ENCODE data around the gene NOL9.
"Not testable (repeated sequence)": the region's sequence is repeated elsewhere in the genome, so short reads cannot be mapped to it uniquely, and the experiment has no call there.

Gene NOL9

GRCh38 chr1:6498576-6499111, 55.7 kb downstream of the NOL9 start:
- no peak for DNase-seq (ENCODE audit: insufficient read length)
- no peak for FAIRE-seq
- TF ChIP-seq POLR2AphosphoS5 (IDR thresholded peaks at IDR 0.05; ENCODE audit: low read depth, low read length) = no peak
- TF ChIP-seq TAF1 (IDR thresholded peaks at IDR 0.05; ENCODE audit: borderline replicate concordance, low read depth, low read length) = no peak
- TF ChIP-seq POLR2A (IDR thresholded peaks at IDR 0.05; ENCODE audit: low read depth, low read length) = no peak

GRCh38 chr1:6497867-6498575, 56.3 kb downstream of the NOL9 start:
- DNase-seq (ENCODE audit: insufficient read length) (no peak), FAIRE-seq (no peak)
- no peak for TF ChIP-seq POLR2A (IDR thresholded peaks at IDR 0.05; ENCODE audit: low read depth, low read length)
- TF ChIP-seq TAF1 (IDR thresholded peaks at IDR 0.05; ENCODE audit: borderline replicate concordance, low read depth, low read length) = no peak
- TF ChIP-seq POLR2AphosphoS5 (IDR thresholded peaks at IDR 0.05; ENCODE audit: low read depth, low read length) = no peak

GRCh38 chr1:6497215-6497866, 57.0 kb downstream of the NOL9 start:
- DNase-seq (ENCODE audit: insufficient read length) = no peak
- FAIRE-seq = no peak
- TF ChIP-seq POLR2AphosphoS5 (IDR thresholded peaks at IDR 0.05; ENCODE audit: low read depth, low read length) = no peak
- no peak for TF ChIP-seq TAF1 (IDR thresholded peaks at IDR 0.05; ENCODE audit: borderline replicate concordance, low read depth, low read length)
- TF ChIP-seq POLR2A (IDR thresholded peaks at IDR 0.05; ENCODE audit: low read depth, low read length) = no peak

GRCh38 chr1:6496890-6497214, 57.5 kb downstream of the NOL9 start:
- DNase-seq (ENCODE audit: insufficient read length) (no peak), FAIRE-seq (no peak)
- TF ChIP-seq TAF1 (IDR thresholded peaks at IDR 0.05; ENCODE audit: borderline replicate concordance, low read depth, low read length) = no peak

GRCh38 chr1:6496365-6496721, 58.0 kb downstream of the NOL9 start:
- FAIRE-seq = no peak
- no peak for TF ChIP-seq POLR2AphosphoS5 (IDR thresholded peaks at IDR 0.05; ENCODE audit: low read depth, low read length)
- TF ChIP-seq POLR2A (IDR thresholded peaks at IDR 0.05; ENCODE audit: low read depth, low read length) = no peak
- no peak for TF ChIP-seq TAF1 (IDR thresholded peaks at IDR 0.05; ENCODE audit: borderline replicate concordance, low read depth, low read length)
- DNase-seq (ENCODE audit: insufficient read length) = no peak

- DNase-seq (ENCODE audit: insufficient read length) (no peak), FAIRE-seq (no peak)
- TF ChIP-seq POLR2AphosphoS5 (IDR thresholded peaks at IDR 0.05; ENCODE audit: low read depth, low read length) (no peak), POLR2A (IDR thresholded peaks at IDR 0.05; ENCODE audit: low read depth, low read length) (no peak), TAF1 (IDR thresholded peaks at IDR 0.05; ENCODE audit: borderline replicate concordance, low read depth, low read length) (no peak)
Observed at GRCh38 chr1:6495540-6496364, 58.6 kb downstream of the NOL9 start.

GRCh38 chr1:6495041-6495441, 59.3 kb downstream of the NOL9 start:
- TF ChIP-seq POLR2A (IDR thresholded peaks at IDR 0.05; ENCODE audit: low read depth, low read length) (no peak), TAF1 (IDR thresholded peaks at IDR 0.05; ENCODE audit: borderline replicate concordance, low read depth, low read length) (no peak), POLR2AphosphoS5 (IDR thresholded peaks at IDR 0.05; ENCODE audit: low read depth, low read length) (no peak)
- no peak for FAIRE-seq
- DNase-seq (ENCODE audit: insufficient read length) = no peak

GRCh38 chr1:6494627-6495026, 59.7 kb downstream of the NOL9 start:
- DNase-seq (ENCODE audit: insufficient read length) = no peak
- no peak for FAIRE-seq
- TF ChIP-seq POLR2A (IDR thresholded peaks at IDR 0.05; ENCODE audit: low read depth, low read length) = no peak
- TF ChIP-seq TAF1 (IDR thresholded peaks at IDR 0.05; ENCODE audit: borderline replicate concordance, low read depth, low read length) = no peak
- TF ChIP-seq POLR2AphosphoS5 (IDR thresholded peaks at IDR 0.05; ENCODE audit: low read depth, low read length) = no peak

- FAIRE-seq; DNase-seq (ENCODE audit: insufficient read length): not testable (repeated sequence)
Observed at GRCh38 chr1:6493834-6494223, 60.5 kb downstream of the NOL9 start.

- DNase-seq (ENCODE audit: insufficient read length) = no peak
- TF ChIP-seq POLR2A (IDR thresholded peaks at IDR 0.05; ENCODE audit: low read depth, low read length) (no peak), POLR2AphosphoS5 (IDR thresholded peaks at IDR 0.05; ENCODE audit: low read depth, low read length) (no peak), TAF1 (IDR thresholded peaks at IDR 0.05; ENCODE audit: borderline replicate concordance, low read depth, low read length) (no peak)
- FAIRE-seq = no peak
Observed at GRCh38 chr1:6491966-6492365, 62.3 kb downstream of the NOL9 start.

- FAIRE-seq = no peak
- DNase-seq (ENCODE audit: insufficient read length) = no peak
- no peak for TF ChIP-seq POLR2AphosphoS5 (IDR thresholded peaks at IDR 0.05; ENCODE audit: low read depth, low read length)
- no peak for TF ChIP-seq TAF1 (IDR thresholded peaks at IDR 0.05; ENCODE audit: borderline replicate concordance, low read depth, low read length)
- no peak for TF ChIP-seq POLR2A (IDR thresholded peaks at IDR 0.05; ENCODE audit: low read depth, low read length)
Observed at GRCh38 chr1:6491480-6491962, 62.8 kb downstream of the NOL9 start, which contains the start of gene PLEKHG5. Gene PLEKHG5 (minus strand): TSS chr1:6491667. CDS start chr1:6477571, 14,096 bp downstream.
